Type B pancreatic cell (in vitro differentiated cells): ENCODE data around the gene SLC38A1. TPM values are rescaled to one million over a fixed set of nuclear protein-coding genes. Genes with fewer than 3 reads are reported as not detected.

Experiments
- DNase-seq: peaks from one replicate; pipeline ENCODE4 v3.0.0; 2021; ENCODE audit warnings: mixed read lengths; ENCODE audit not compliant: unreplicated experiment; ENCODE audit errors: extremely low spot score
- H3K27ac Mint-ChIP-seq: 2 replicates; pipeline ENCODE4 v1.8.0; 2021; ENCODE audit warnings: mild to moderate bottlenecking, mixed read lengths
- H3K27me3 Mint-ChIP-seq: 2 replicates; pipeline ENCODE4 v1.8.0; 2021; ENCODE audit warnings: mixed read lengths
- H3K36me3 Mint-ChIP-seq: 2 replicates; pipeline ENCODE4 v1.8.0; 2021; ENCODE audit warnings: mixed read lengths
- H3K4me1 Mint-ChIP-seq: one replicate; pipeline ENCODE4 v1.8.0; 2021; ENCODE audit warnings: mixed read lengths; ENCODE audit not compliant: unreplicated experiment
- H3K4me3 Mint-ChIP-seq: 2 replicates; pipeline ENCODE4 v1.8.0; 2021; ENCODE audit warnings: mild to moderate bottlenecking, mixed read lengths
- H3K9me3 Mint-ChIP-seq: 2 replicates; pipeline ENCODE4 v1.8.0; 2021; ENCODE audit warnings: mixed read lengths
- CTCF ChIP-seq: fragments of 200-600 bp; sonication (generic); conservative IDR thresholded peaks from 2 replicates; pipeline ENCODE4 v1.5.0; 2021; ENCODE audit warnings: antibody characterized with exemption, mild to moderate bottlenecking
- total RNA-seq: library from RNA; stranded (reverse); gene quantifications from 2 replicates; pipeline ENCODE4 v1.2.1, GENCODE V29; 2021; ENCODE audit warnings: low replicate concordance

The SLC38A1 gene
- total RNA-seq, 1 donor from 2014 or later: 99.8 TPM

DNA sequence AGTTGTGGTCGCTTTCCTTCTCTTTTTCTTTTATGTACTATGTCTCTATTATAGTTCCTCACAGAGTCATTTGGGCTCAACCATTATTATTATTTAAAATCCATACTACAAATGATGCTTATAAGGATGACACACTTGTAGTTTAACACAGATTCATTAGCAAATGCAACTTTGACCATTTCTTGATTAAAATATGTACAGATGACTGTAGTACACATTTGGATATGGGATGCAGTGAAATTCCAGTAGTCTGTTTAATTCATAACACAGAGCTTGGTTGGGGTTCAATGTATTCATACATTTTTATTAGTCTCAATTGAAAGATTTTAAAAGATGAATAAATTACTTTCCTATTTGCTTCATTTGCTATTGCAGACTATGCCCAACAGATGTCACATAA is 30.0 kb downstream of the SLC38A1 start:
- H3K9me3 Mint-ChIP-seq: no peaks in the 10 kb centered on the region
- no peak for DNase-seq
- no peak overlapping the region for H3K27ac Mint-ChIP-seq
- H3K4me1 Mint-ChIP-seq: no peaks in the 10 kb centered on the region
- peaks cover 58% of the 10 kb centered on the region for H3K36me3 Mint-ChIP-seq
- no peaks in the 10 kb centered on the region for H3K27me3 Mint-ChIP-seq
- H3K4me3 Mint-ChIP-seq: no peak overlapping the region
- TF ChIP-seq CTCF: no peak

DNA sequence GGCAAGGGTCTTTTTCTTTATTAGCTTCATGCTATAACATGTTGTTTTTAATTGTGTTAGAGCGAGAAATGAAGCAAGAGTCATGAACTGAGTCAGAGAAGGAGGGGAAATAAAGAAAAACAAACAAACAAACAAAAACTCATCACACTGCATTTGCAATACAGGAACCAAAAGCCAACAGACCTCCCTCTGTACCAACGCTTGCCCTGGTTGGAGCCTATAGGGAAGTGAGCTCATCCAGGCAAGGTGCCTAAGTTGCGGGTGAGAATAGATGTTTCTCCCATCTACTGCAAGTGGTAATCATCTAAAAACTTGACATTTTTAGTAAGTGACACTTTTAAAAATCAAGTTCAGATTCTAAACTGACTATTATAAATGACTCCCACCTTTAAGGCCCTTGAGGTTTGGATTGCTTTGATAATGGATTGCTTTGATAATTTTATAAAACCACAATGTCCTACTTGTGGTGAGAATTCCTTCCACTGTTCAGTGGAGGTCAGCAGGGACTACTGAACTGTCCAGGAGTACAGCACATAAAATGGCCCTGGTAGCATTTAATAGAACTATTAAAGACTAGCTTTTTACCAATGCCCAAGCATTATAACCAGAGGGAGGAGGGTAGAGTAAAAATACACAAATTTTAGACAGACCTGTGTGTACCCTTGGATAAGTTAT is 31.3 kb downstream of the SLC38A1 start:
- no peaks in the 10 kb centered on the region for H3K27me3 Mint-ChIP-seq
- DNase-seq: no peak
- H3K9me3 Mint-ChIP-seq: no peaks in the 10 kb centered on the region
- H3K36me3 Mint-ChIP-seq: peaks cover 47% of the 10 kb centered on the region
- no peak for TF ChIP-seq CTCF
- H3K4me1 Mint-ChIP-seq: no peaks in the 10 kb centered on the region
- no peak overlapping the region for H3K27ac Mint-ChIP-seq
- no peak overlapping the region for H3K4me3 Mint-ChIP-seq

GRCh38 chr12:46234000-46234399 is 34.8 kb downstream of the SLC38A1 start:
- H3K36me3 Mint-ChIP-seq: peaks cover 38% of the 10 kb centered on the region

GRCh38 chr12:46233423-46233822 is 35.4 kb downstream of the SLC38A1 start:
- Mint-ChIP-seq H3K9me3 (no peaks in the 10 kb centered on the region), H3K27ac (no peak overlapping the region), H3K4me1 (no peaks in the 10 kb centered on the region), H3K4me3 (no peak overlapping the region), H3K27me3 (no peaks in the 10 kb centered on the region), H3K36me3 (peaks cover 34% of the 10 kb centered on the region)
- DNase-seq: no peak
- no peak for TF ChIP-seq CTCF

More at GRCh38 chr12:46234000-46234399, 34.8 kb downstream of the SLC38A1 start:
- no peak for TF ChIP-seq CTCF
- Mint-ChIP-seq H3K4me3 (no peak overlapping the region), H3K27me3 (no peaks in the 10 kb centered on the region), H3K4me1 (no peaks in the 10 kb centered on the region), H3K9me3 (no peaks in the 10 kb centered on the region), H3K27ac (no peak overlapping the region)
- DNase-seq: no peak

GRCh38 chr12:46230983-46231382 is 37.9 kb downstream of the SLC38A1 start:
- Mint-ChIP-seq H3K27me3 (no peaks in the 10 kb centered on the region), H3K4me3 (no peak overlapping the region), H3K4me1 (no peaks in the 10 kb centered on the region), H3K27ac (no peak overlapping the region), H3K9me3 (no peaks in the 10 kb centered on the region), H3K36me3 (peaks cover 26% of the 10 kb centered on the region)
- TF ChIP-seq CTCF: no peak
- no peak for DNase-seq
